ENCODE measurements around the gene PLXNB3.

The PLXNB3 gene

DNA sequence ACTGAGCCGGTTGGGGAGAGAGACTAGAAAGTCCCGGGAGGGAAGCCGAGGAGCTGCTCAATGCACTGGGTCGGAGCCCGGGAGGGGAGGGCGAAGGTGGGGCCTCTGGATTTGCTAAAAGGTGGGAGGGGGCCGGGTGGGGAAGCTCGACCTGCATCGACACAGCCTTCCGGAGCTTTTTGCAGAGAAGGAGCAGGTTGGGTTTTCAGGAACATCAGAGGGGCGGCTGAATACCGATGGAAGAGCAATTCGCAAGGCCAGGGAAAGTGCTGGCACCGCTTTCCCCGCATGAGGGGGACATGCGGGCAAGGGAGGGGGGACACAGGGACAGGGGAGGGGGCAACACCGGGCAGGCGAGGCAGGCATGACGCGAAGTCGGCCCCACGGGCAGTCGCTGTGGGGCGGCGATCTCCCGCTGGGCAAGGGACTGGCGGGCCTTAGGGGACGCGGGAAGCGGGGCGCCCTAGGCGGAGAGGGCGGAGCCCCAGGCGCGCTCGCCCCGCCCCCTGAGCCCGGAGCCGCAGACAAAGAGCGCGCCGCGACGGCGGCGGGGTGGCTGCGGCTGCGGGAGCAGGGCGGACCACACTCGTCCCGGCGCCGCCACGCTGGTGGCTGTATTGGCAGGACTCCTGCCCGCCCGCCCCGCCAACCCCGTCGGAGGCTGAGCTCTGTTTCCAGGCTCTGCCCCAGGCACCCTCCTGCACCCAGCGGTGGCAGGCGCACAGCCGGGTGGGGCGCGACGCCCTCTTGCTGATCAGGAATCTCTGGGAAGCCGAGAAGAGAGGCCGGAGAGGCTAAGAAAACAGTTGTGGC lies 54.7 kb downstream of the PLXNB3 start (continued):
- TF ChIP-seq, protein P1, sequence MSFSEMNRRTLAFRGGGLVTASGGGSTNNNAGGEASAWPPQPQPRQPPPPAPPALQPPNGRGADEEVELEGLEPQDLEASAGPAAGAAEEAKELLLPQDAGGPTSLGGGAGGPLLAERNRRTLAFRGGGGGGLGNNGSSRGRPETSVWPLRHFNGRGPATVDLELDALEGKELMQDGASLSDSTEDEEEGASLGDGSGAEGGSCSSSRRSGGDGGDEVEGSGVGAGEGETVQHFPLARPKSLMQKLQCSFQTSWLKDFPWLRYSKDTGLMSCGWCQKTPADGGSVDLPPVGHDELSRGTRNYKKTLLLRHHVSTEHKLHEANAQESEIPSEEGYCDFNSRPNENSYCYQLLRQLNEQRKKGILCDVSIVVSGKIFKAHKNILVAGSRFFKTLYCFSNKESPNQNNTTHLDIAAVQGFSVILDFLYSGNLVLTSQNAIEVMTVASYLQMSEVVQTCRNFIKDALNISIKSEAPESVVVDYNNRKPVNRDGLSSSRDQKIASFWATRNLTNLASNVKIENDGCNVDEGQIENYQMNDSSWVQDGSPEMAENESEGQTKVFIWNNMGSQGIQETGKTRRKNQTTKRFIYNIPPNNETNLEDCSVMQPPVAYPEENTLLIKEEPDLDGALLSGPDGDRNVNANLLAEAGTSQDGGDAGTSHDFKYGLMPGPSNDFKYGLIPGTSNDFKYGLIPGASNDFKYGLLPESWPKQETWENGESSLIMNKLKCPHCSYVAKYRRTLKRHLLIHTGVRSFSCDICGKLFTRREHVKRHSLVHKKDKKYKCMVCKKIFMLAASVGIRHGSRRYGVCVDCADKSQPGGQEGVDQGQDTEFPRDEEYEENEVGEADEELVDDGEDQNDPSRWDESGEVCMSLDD (tag by site-specific recombination; IDR thresholded peaks at IDR 0.05) = peak; percentile 72; the same call in 1 of the 2 replicates
- TF ChIP-seq ZNF184 (tag by site-specific recombination; IDR thresholded peaks at IDR 0.05) = no peak
- TF ChIP-seq ZNF394 (tag by site-specific recombination; IDR thresholded peaks at IDR 0.05; ENCODE audit: borderline replicate concordance) = no peak
- no peak for TF ChIP-seq TCF7L2 (IDR thresholded peaks at IDR 0.05; ENCODE audit: borderline replicate concordance, low read depth, low read length)
- TF ChIP-seq, protein P2, sequence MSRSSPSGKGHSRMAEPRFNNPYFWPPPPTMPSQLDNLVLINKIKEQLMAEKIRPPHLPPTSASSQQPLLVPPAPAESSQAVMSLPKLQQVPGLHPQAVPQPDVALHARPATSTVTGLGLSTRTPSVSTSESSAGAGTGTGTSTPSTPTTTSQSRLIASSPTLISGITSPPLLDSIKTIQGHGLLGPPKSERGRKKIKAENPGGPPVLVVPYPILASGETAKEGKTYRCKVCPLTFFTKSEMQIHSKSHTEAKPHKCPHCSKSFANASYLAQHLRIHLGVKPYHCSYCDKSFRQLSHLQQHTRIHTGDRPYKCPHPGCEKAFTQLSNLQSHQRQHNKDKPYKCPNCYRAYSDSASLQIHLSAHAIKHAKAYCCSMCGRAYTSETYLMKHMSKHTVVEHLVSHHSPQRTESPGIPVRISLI (tag by site-specific recombination; IDR thresholded peaks at IDR 0.05) = no peak
- no peak for TF ChIP-seq ZNF19 (tag by site-specific recombination; IDR thresholded peaks at IDR 0.05; ENCODE audit: low read depth)
- no peak for TF ChIP-seq ZNF792 (tag by site-specific recombination; IDR thresholded peaks at IDR 0.05)
- TF ChIP-seq ZNF416 (tag by site-specific recombination; IDR thresholded peaks at IDR 0.05) = no peak
- TF ChIP-seq, protein P3, sequence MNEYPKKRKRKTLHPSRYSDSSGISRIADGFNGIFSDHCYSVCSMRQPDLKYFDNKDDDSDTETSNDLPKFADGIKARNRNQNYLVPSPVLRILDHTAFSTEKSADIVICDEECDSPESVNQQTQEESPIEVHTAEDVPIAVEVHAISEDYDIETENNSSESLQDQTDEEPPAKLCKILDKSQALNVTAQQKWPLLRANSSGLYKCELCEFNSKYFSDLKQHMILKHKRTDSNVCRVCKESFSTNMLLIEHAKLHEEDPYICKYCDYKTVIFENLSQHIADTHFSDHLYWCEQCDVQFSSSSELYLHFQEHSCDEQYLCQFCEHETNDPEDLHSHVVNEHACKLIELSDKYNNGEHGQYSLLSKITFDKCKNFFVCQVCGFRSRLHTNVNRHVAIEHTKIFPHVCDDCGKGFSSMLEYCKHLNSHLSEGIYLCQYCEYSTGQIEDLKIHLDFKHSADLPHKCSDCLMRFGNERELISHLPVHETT (tag by site-specific recombination; IDR thresholded peaks at IDR 0.05) = no peak
- TF ChIP-seq, protein P4, sequence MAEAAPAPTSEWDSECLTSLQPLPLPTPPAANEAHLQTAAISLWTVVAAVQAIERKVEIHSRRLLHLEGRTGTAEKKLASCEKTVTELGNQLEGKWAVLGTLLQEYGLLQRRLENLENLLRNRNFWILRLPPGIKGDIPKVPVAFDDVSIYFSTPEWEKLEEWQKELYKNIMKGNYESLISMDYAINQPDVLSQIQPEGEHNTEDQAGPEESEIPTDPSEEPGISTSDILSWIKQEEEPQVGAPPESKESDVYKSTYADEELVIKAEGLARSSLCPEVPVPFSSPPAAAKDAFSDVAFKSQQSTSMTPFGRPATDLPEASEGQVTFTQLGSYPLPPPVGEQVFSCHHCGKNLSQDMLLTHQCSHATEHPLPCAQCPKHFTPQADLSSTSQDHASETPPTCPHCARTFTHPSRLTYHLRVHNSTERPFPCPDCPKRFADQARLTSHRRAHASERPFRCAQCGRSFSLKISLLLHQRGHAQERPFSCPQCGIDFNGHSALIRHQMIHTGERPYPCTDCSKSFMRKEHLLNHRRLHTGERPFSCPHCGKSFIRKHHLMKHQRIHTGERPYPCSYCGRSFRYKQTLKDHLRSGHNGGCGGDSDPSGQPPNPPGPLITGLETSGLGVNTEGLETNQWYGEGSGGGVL (tag by site-specific recombination; IDR thresholded peaks at IDR 0.05) = peak; percentile 87
- no peak for TF ChIP-seq ZXDB (tag by site-specific recombination; IDR thresholded peaks at IDR 0.05)
- TF ChIP-seq, protein P5, sequence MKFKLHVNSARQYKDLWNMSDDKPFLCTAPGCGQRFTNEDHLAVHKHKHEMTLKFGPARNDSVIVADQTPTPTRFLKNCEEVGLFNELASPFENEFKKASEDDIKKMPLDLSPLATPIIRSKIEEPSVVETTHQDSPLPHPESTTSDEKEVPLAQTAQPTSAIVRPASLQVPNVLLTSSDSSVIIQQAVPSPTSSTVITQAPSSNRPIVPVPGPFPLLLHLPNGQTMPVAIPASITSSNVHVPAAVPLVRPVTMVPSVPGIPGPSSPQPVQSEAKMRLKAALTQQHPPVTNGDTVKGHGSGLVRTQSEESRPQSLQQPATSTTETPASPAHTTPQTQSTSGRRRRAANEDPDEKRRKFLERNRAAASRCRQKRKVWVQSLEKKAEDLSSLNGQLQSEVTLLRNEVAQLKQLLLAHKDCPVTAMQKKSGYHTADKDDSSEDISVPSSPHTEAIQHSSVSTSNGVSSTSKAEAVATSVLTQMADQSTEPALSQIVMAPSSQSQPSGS (tag by site-specific recombination; IDR thresholded peaks at IDR 0.05; ENCODE audit: low read depth) = no peak
- TF ChIP-seq ZNF48 (tag by site-specific recombination; IDR thresholded peaks at IDR 0.05) = no peak
- no peak for TF ChIP-seq ZNF548 (tag by site-specific recombination; IDR thresholded peaks at IDR 0.05)
- TF ChIP-seq ZBTB21 (tag by site-specific recombination; IDR thresholded peaks at IDR 0.05) = no peak
- TF ChIP-seq ZNF660 (tag by site-specific recombination; IDR thresholded peaks at IDR 0.05) = no peak
- no peak for TF ChIP-seq KLF8 (tag by site-specific recombination; IDR thresholded peaks at IDR 0.05)
- no peak for TF ChIP-seq FEZF1 (tag by site-specific recombination; IDR thresholded peaks at IDR 0.05)
- peak; percentile 96 for TF ChIP-seq ZBTB48 (tag by site-specific recombination; IDR thresholded peaks at IDR 0.05)
- TF ChIP-seq, protein P6, sequence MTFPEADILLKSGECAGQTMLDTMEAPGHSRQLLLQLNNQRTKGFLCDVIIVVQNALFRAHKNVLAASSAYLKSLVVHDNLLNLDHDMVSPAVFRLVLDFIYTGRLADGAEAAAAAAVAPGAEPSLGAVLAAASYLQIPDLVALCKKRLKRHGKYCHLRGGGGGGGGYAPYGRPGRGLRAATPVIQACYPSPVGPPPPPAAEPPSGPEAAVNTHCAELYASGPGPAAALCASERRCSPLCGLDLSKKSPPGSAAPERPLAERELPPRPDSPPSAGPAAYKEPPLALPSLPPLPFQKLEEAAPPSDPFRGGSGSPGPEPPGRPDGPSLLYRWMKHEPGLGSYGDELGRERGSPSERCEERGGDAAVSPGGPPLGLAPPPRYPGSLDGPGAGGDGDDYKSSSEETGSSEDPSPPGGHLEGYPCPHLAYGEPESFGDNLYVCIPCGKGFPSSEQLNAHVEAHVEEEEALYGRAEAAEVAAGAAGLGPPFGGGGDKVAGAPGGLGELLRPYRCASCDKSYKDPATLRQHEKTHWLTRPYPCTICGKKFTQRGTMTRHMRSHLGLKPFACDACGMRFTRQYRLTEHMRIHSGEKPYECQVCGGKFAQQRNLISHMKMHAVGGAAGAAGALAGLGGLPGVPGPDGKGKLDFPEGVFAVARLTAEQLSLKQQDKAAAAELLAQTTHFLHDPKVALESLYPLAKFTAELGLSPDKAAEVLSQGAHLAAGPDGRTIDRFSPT (tag by site-specific recombination; IDR thresholded peaks at IDR 0.05) = peak; percentile 76
- no peak for TF ChIP-seq ZFP41 (tag by site-specific recombination; IDR thresholded peaks at IDR 0.05; ENCODE audit: borderline replicate concordance)
- TF ChIP-seq, protein P7, sequence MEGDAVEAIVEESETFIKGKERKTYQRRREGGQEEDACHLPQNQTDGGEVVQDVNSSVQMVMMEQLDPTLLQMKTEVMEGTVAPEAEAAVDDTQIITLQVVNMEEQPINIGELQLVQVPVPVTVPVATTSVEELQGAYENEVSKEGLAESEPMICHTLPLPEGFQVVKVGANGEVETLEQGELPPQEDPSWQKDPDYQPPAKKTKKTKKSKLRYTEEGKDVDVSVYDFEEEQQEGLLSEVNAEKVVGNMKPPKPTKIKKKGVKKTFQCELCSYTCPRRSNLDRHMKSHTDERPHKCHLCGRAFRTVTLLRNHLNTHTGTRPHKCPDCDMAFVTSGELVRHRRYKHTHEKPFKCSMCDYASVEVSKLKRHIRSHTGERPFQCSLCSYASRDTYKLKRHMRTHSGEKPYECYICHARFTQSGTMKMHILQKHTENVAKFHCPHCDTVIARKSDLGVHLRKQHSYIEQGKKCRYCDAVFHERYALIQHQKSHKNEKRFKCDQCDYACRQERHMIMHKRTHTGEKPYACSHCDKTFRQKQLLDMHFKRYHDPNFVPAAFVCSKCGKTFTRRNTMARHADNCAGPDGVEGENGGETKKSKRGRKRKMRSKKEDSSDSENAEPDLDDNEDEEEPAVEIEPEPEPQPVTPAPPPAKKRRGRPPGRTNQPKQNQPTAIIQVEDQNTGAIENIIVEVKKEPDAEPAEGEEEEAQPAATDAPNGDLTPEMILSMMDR (tag by site-specific recombination; IDR thresholded peaks at IDR 0.05) = no peak
- TF ChIP-seq, protein P8, sequence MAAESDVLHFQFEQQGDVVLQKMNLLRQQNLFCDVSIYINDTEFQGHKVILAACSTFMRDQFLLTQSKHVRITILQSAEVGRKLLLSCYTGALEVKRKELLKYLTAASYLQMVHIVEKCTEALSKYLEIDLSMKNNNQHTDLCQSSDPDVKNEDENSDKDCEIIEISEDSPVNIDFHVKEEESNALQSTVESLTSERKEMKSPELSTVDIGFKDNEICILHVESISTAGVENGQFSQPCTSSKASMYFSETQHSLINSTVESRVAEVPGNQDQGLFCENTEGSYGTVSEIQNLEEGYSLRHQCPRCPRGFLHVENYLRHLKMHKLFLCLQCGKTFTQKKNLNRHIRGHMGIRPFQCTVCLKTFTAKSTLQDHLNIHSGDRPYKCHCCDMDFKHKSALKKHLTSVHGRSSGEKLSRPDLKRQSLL (tag by site-specific recombination; IDR thresholded peaks at IDR 0.05) = no peak
- TF ChIP-seq ZNF155 (tag by site-specific recombination; IDR thresholded peaks at IDR 0.05) = no peak
- TF ChIP-seq ZNF785 (tag by site-specific recombination; IDR thresholded peaks at IDR 0.05) = no peak
- TF ChIP-seq ZNF2 (tag by site-specific recombination; IDR thresholded peaks at IDR 0.05) = no peak
